ENCODE data around the gene CLCN4.

GRCh38 chrX:10112510-10112909, 44.3 kb upstream of the CLCN4 start:
- TF ChIP-seq CTCF (conservative IDR thresholded peaks at IDR 0.05) (no peak), ZFX (IDR thresholded peaks at IDR 0.05) (no peak)

Data from C4-2B (cell line).